ENCODE measurements around the gene NDP. TPM values are rescaled to one million over a fixed set of nuclear protein-coding genes. Genes with fewer than 3 reads are reported as not detected.
"Not testable (repeated sequence)": the region's sequence is repeated elsewhere in the genome, so short reads cannot be mapped to it uniquely, and the experiment has no call there.

NDP gene
- total RNA-seq, 1 experiment from 2014 or later, result not detected

DNA sequence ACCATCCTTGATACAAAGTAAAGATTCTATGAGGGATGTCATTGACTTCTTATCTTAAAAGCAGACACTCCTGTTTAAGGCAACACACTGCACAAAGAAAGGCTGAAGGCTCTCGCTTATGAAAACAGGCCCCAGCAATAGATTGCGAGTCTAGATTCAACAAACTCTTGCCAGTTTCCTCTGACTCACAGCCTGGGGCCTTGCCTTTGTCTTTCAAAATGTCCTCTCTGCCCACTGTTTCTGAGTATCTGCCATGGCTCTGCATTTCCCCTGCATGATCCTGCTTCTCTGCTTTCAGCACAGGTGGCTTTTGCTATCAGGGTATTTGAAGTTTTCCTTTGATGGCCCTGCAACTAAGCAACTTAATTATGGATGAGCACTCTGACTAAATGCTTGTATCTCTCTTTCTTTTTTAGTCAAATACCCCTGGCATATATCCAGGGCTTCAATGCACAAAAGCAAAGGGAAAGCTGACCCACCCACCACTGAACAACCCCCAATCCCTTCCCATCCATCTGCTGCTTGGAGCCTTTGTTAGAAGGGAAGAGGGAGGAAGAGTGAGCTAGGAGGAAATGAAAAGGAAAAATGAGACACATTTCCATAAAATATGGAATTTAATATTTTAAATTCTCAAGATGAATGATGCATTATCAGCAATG is 32.2 kb downstream of the NDP start (continued):
- TF ChIP-seq, protein P1, sequence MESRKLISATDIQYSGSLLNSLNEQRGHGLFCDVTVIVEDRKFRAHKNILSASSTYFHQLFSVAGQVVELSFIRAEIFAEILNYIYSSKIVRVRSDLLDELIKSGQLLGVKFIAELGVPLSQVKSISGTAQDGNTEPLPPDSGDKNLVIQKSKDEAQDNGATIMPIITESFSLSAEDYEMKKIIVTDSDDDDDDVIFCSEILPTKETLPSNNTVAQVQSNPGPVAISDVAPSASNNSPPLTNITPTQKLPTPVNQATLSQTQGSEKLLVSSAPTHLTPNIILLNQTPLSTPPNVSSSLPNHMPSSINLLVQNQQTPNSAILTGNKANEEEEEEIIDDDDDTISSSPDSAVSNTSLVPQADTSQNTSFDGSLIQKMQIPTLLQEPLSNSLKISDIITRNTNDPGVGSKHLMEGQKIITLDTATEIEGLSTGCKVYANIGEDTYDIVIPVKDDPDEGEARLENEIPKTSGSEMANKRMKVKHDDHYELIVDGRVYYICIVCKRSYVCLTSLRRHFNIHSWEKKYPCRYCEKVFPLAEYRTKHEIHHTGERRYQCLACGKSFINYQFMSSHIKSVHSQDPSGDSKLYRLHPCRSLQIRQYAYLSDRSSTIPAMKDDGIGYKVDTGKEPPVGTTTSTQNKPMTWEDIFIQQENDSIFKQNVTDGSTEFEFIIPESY (IDR thresholded peaks at IDR 0.05; ENCODE audit: extremely low read depth, insufficient replicate concordance, low read length), result no peak
- TF ChIP-seq SIN3A (IDR thresholded peaks at IDR 0.05; ENCODE audit: low read depth) (no peak), CEBPB (IDR thresholded peaks at IDR 0.05; ENCODE audit: low read depth) (no peak), SRF (IDR thresholded peaks at IDR 0.05; ENCODE audit: low read depth) (no peak)
- TF ChIP-seq, protein P2, sequence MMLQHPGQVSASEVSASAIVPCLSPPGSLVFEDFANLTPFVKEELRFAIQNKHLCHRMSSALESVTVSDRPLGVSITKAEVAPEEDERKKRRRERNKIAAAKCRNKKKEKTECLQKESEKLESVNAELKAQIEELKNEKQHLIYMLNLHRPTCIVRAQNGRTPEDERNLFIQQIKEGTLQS (IDR thresholded peaks at IDR 0.05), result no peak

DNA sequence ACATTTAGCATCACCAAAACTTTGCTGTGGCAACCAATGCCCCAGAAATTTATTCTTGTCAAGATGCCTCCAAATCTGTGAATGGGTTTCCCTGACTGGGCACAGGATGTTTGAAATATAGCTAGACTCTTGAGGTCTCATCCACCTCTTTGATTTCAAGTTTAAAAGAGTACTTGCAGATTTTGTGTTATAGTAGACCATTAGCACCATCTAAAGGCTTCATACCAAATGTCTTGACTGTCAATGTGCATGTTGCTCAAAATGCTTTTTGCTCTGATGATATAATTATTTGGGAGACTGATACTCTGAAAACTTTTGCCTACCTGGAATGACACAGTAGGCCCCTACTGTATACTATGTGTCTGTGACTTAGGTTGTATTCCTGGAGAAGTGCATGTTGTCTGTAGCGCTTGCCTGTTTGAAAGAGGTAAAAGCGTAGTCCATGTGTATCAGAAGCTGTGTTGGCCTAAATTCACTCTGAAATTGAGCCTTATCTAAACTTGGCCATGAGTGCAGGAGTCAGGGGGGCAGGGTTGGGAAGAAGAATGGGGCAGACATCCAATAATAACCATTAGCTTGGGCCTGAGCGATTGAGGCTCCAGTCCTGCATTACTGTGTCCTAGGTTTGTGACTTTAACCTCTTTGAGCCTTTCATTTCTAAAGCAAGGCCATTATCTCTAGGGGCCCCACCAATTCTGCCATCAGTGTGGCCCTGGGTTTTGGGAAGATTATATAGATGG is 33.8 kb downstream of the NDP start:
- ChIA-PET CTCF (interaction anchor here (0.7 to 1.1 kb wide), 3 partner anchors 103 to 380 kb away, joined by 4 read pairs; no protein-coding TSS in a partner anchor), POLR2A (no interaction called here), RAD21 (ENCODE audit: low non-redundant PET in 1 of 2, low total read pairs in 2 of 2, uncharacterized antibody in 2 of 2, unreplicated experiment in 2 of 2) (interaction anchor here in 1 of 2 experiments (1.3 kb wide), 1 partner anchor 125 kb away, joined by 4 read pairs; no protein-coding TSS in a partner anchor)
- BruUV-seq (replicated peaks), result no TSS peak
- no peak overlapping the region for H3K4me2 ChIP-seq (ENCODE audit: low read length)
- no peaks in the 10 kb centered on the region for H3K36me3 ChIP-seq (ENCODE audit: control insufficient read depth in 1 of 2, insufficient read depth in 2 of 2, low read length in 2 of 2)
- H3K9me3 ChIP-seq (ENCODE audit: control insufficient read depth in 1 of 2, insufficient read depth in 1 of 2, low read depth in 1 of 2, low read length in 2 of 2), result no peaks in the 10 kb centered on the region
- H3K4me1 ChIP-seq (ENCODE audit: control insufficient read depth in 1 of 2, insufficient read depth in 2 of 2, low read length in 2 of 2), result no peaks in the 10 kb centered on the region
- intact Hi-C loops (cut with micrococcal nuclease), result loop anchor here (1.0 to 2.0 kb wide), 2 partner anchors 103 to 381 kb away; no protein-coding TSS in a partner anchor
- no peak overlapping the region for H2AFZ ChIP-seq (ENCODE audit: low read depth, low read length, poor library complexity, severe bottlenecking)
- no peak overlapping the region for H3K27ac ChIP-seq (ENCODE audit: low read depth, low read length)
- ATAC-seq, result no peak
- no peak for DNase-seq (ENCODE audit: low read depth, low spot score)
- no peak overlapping the region for H3K4me3 ChIP-seq (replicated peaks in 1 of 2; ENCODE audit: low read depth in 1 of 2, low read length in 2 of 2)
- H3K9me2 ChIP-seq (ENCODE audit: insufficient read depth), result no peaks in the 10 kb centered on the region
- no peak overlapping the region for H3K9ac ChIP-seq (ENCODE audit: low read length)
- peak; percentile 60 for TF ChIP-seq RAD21 (IDR thresholded peaks at IDR 0.05; ENCODE audit: low read depth)
- TF ChIP-seq, protein P3, sequence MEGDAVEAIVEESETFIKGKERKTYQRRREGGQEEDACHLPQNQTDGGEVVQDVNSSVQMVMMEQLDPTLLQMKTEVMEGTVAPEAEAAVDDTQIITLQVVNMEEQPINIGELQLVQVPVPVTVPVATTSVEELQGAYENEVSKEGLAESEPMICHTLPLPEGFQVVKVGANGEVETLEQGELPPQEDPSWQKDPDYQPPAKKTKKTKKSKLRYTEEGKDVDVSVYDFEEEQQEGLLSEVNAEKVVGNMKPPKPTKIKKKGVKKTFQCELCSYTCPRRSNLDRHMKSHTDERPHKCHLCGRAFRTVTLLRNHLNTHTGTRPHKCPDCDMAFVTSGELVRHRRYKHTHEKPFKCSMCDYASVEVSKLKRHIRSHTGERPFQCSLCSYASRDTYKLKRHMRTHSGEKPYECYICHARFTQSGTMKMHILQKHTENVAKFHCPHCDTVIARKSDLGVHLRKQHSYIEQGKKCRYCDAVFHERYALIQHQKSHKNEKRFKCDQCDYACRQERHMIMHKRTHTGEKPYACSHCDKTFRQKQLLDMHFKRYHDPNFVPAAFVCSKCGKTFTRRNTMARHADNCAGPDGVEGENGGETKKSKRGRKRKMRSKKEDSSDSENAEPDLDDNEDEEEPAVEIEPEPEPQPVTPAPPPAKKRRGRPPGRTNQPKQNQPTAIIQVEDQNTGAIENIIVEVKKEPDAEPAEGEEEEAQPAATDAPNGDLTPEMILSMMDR (IDR thresholded peaks at IDR 0.05 in 2 of 3, conservative IDR thresholded peaks at IDR 0.05 in 1 of 3; ENCODE audit: borderline replicate concordance in 1 of 3, insufficient read depth in 1 of 3, low read depth in 2 of 3, low read length in 2 of 3), result peak in 2 of 3 experiments; percentile 34 to 38; a peak in 3 of 6 replicates
- TF ChIP-seq CEBPB (IDR thresholded peaks at IDR 0.05; ENCODE audit: low read depth), result no peak
- H3K27me3 ChIP-seq (ENCODE audit: insufficient read depth, low read length), result no peaks in the 10 kb centered on the region
- H3K79me2 ChIP-seq (ENCODE audit: insufficient read depth, low read length), result no peaks in the 10 kb centered on the region
- H4K20me1 ChIP-seq (ENCODE audit: insufficient read depth), result no peaks in the 10 kb centered on the region

DNA sequence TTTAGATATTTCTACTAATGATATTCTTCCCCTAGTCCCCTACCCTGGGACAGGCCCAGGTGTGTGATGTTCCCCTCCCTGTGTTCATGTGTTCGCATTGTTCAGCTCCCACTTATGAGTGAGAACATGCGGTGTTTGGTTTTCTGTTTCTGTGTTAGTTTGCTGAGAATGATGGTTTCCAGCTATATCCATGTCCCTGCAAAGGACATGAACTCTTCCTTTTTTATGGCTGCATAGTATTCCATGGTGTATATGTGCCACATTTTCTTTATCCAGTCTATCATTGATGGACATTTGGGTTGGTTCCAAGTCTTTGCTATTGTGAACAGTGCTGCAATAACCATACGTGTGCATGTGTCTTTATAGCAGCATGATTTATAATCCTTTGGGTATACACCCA is 51.2 kb downstream of the NDP start:
- RAD21 ChIA-PET (ENCODE audit: low non-redundant PET in 1 of 2, low total read pairs in 2 of 2, uncharacterized antibody in 2 of 2, unreplicated experiment in 2 of 2); BruUV-seq (replicated peaks); H4K20me1 ChIP-seq (ENCODE audit: insufficient read depth); H3K4me3 ChIP-seq (replicated peaks in 1 of 2; ENCODE audit: low read depth in 1 of 2, low read length in 2 of 2); H3K27ac ChIP-seq (ENCODE audit: low read depth, low read length); ATAC-seq; H3K27me3 ChIP-seq (ENCODE audit: insufficient read depth, low read length); H2AFZ ChIP-seq (ENCODE audit: low read depth, low read length, poor library complexity, severe bottlenecking); H3K9ac ChIP-seq (ENCODE audit: low read length); H3K4me2 ChIP-seq (ENCODE audit: low read length); CTCF ChIA-PET; POLR2A ChIA-PET; H3K4me1 ChIP-seq (ENCODE audit: control insufficient read depth in 1 of 2, insufficient read depth in 2 of 2, low read length in 2 of 2); H3K79me2 ChIP-seq (ENCODE audit: insufficient read depth, low read length); H3K9me3 ChIP-seq (ENCODE audit: control insufficient read depth in 1 of 2, insufficient read depth in 1 of 2, low read depth in 1 of 2, low read length in 2 of 2); H3K9me2 ChIP-seq (ENCODE audit: insufficient read depth); H3K36me3 ChIP-seq (ENCODE audit: control insufficient read depth in 1 of 2, insufficient read depth in 2 of 2, low read length in 2 of 2); intact Hi-C loops (cut with micrococcal nuclease); DNase-seq (ENCODE audit: low read depth, low spot score): not testable (repeated sequence)

Data from HCT116 (cell line).